RWPE1 (cell line): ENCODE data around the gene MBNL1.
"Not testable (repeated sequence)": the region's sequence is repeated elsewhere in the genome, so short reads cannot be mapped to it uniquely, and the experiment has no call there.

ENCODE experiments used
- CTCF ChIA-PET: fragments of 350-600 bp; sonication (Branson Sonifier 250); formaldehyde crosslinking; extraction: SDS; loops from one replicate; lab custom pipeline; 2021; lab: Yijun Ruan, JAX
- POLR2A ChIA-PET: fragments of 400-600 bp; formaldehyde crosslinking; extraction: SDS; loops from one replicate; lab custom pipeline; 2020; ENCODE audit warnings: antibody characterized with exemption; ENCODE audit not compliant: low non-redundant PET; lab: Yijun Ruan, JAX
- DNase-seq: peaks from one replicate; pipeline ENCODE4 v3.0.0; 2012; ENCODE audit warnings: low spot score
- H3K27ac ChIP-seq: fragments of 450-650 bp; 2 replicates; pipeline ENCODE4 v1.5.1; 2017
- TF ChIP-seq, protein P1 (sequence below): fragments of 450-650 bp; conservative IDR thresholded peaks from 2 replicates; pipeline ENCODE4 v1.5.1; 2017; ENCODE audit warnings: low read depth, mild to moderate bottlenecking

MBNL1 gene

DNA sequence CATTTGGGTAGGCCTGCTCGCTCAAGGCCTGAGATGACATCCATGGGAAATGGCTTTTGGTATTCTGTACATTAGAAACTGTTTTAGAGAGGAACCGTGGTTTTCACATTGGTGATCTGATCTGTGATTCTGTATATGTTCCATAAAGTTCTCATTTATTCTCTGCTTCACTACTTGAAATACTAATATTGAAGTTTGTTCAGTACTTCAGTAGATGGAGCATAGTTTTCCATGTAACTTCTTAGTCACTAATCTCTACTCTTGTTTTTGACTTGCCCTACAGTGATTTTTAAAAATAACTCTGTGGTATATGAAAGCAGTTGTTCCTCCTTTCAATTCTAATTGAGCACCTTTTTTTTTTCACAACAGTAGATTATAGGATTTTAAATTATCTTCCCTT lies 66.5 kb downstream of the MBNL1 start:
- H3K27ac ChIP-seq = no peak overlapping the region
- DNase-seq = no peak
- TF ChIP-seq, protein P1, sequence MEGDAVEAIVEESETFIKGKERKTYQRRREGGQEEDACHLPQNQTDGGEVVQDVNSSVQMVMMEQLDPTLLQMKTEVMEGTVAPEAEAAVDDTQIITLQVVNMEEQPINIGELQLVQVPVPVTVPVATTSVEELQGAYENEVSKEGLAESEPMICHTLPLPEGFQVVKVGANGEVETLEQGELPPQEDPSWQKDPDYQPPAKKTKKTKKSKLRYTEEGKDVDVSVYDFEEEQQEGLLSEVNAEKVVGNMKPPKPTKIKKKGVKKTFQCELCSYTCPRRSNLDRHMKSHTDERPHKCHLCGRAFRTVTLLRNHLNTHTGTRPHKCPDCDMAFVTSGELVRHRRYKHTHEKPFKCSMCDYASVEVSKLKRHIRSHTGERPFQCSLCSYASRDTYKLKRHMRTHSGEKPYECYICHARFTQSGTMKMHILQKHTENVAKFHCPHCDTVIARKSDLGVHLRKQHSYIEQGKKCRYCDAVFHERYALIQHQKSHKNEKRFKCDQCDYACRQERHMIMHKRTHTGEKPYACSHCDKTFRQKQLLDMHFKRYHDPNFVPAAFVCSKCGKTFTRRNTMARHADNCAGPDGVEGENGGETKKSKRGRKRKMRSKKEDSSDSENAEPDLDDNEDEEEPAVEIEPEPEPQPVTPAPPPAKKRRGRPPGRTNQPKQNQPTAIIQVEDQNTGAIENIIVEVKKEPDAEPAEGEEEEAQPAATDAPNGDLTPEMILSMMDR = no peak
- CTCF ChIA-PET = no interaction called here
- POLR2A ChIA-PET = no interaction called here

DNA sequence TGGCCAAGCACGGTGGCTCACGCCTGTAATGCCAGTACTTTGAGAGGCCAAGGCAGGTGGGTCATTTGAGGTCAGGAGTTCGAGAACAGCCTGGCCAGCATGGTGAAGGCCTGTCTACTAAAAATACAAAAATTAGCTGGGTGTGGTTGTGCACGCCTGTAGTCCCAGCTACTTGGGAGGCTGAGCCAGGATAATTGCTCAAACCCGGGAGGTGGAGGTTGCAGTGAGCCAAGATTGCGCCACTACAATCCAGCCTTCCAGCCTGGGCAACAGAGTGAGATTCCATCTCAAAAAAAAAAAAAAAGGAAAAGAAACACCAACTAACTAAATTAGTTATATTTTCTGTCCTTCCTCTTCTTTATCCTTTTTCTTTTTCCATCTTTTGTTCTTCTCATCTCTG lies 68.6 kb downstream of the MBNL1 start:
- DNase-seq, H3K27ac ChIP-seq, POLR2A ChIA-PET: not testable (repeated sequence)
- CTCF ChIA-PET = interaction anchor here (0.5 kb wide), 1 partner anchor 14 kb away, joined by 3 read pairs; no protein-coding TSS in a partner anchor

DNA sequence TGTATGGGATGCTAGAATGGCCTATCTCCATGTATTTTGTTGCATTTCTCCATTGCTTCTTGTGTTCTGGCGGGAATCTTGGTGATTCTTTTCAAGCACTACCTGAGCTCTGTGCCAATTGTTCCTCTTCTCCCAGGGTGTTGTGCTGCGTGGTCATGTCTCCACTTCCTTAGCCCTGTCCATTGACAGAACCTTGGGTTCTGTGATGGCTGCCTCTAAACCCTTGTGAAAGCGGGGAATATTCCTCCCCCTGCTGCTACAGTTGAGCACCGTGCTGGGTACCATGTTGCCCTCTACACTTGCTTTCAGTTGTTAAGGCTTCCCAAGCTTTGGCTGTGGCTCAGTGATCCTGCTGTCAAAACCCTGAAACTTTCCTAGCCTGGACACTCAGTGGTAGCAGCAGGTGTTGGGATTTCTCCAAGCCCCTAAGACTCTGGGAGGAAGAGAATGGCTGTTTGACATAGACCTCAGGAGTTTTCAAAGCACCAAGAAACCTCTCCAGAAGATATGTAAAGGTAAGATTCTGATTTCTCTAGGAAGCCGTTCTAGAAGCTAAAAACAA lies 69.5 kb downstream of the MBNL1 start:
- ChIA-PET POLR2A (no interaction called here), CTCF (no interaction called here)
- DNase-seq = no peak
- H3K27ac ChIP-seq = no peak overlapping the region
- TF ChIP-seq, protein P1 = no peak

GRCh38 chr3:152339881-152340505 lies 71.3 kb downstream of the MBNL1 start:
- CTCF ChIA-PET = interaction anchor here (0.7 kb wide), 1 partner anchor 100 kb away, joined by 4 read pairs; no protein-coding TSS in a partner anchor
- POLR2A ChIA-PET = no interaction called here
- no peak overlapping the region for H3K27ac ChIP-seq
- TF ChIP-seq, protein P1 = no peak
- DNase-seq = no peak

- POLR2A ChIA-PET = no interaction called here
- DNase-seq = no peak
- TF ChIP-seq, protein P1 = no peak
- H3K27ac ChIP-seq = no peak overlapping the region
- CTCF ChIA-PET = no interaction called here
Observed at GRCh38 chr3:152345233-152345632, 76.5 kb downstream of the MBNL1 start.

- POLR2A ChIA-PET = no interaction called here
- H3K27ac ChIP-seq = no peak overlapping the region
- no peak for DNase-seq
- CTCF ChIA-PET = interaction anchor here (0.6 kb wide), 1 partner anchor 71 kb away, joined by 3 read pairs; no protein-coding TSS in a partner anchor
- TF ChIP-seq, protein P1 = no peak
Observed at GRCh38 chr3:152346058-152346457, 77.3 kb downstream of the MBNL1 start.

GRCh38 chr3:152346740-152347139 lies 78.0 kb downstream of the MBNL1 start:
- no peak overlapping the region for H3K27ac ChIP-seq
- ChIA-PET CTCF (interaction anchor here (0.5 to 0.6 kb wide), 2 partner anchors 20 to 72 kb away, joined by 3 read pairs; no protein-coding TSS in a partner anchor), POLR2A (no interaction called here)
- DNase-seq = no peak
- TF ChIP-seq, protein P1 = no peak
